Measurements from ENCODE around the gene PHB1.
"Not testable (repeated sequence)": the region's sequence is repeated elsewhere in the genome, so short reads cannot be mapped to it uniquely, and the experiment has no call there.

PHB1 gene

GRCh38 chr17:49431743-49432142, 17.1 kb upstream of the PHB1 start:
- no peak for DNase-seq
- no peaks in the 10 kb centered on the region for H3K4me1 Mint-ChIP-seq
- H3K27me3 Mint-ChIP-seq = peaks cover 35% of the 10 kb centered on the region
- H3K9me3 Mint-ChIP-seq = no peaks in the 10 kb centered on the region
- no peak for ATAC-seq
- no peak overlapping the region for H3K27ac Mint-ChIP-seq
- no peak overlapping the region for H3K4me3 Mint-ChIP-seq

GRCh38 chr17:49425004-49425286, 10.3 kb upstream of the PHB1 start:
- H3K27me3 Mint-ChIP-seq = peaks cover 13% of the 10 kb centered on the region

GRCh38 chr17:49424276-49425003, 9.8 kb upstream of the PHB1 start:
- not testable (repeated sequence) for H3K4me1 Mint-ChIP-seq, ATAC-seq, DNase-seq, H3K27ac Mint-ChIP-seq, H3K4me3 Mint-ChIP-seq, H3K9me3 Mint-ChIP-seq
- H3K27me3 Mint-ChIP-seq = peaks cover 13% of the 10 kb centered on the region

More at GRCh38 chr17:49425004-49425286, 10.3 kb upstream of the PHB1 start:
- no peak for DNase-seq
- H3K9me3 Mint-ChIP-seq = peaks cover 5 to 8% of the 10 kb centered on the region in 2 donors
- no peaks in the 10 kb centered on the region for H3K4me1 Mint-ChIP-seq
- H3K27ac Mint-ChIP-seq = no peak overlapping the region
- no peak overlapping the region for H3K4me3 Mint-ChIP-seq
- no peak for ATAC-seq

DNA sequence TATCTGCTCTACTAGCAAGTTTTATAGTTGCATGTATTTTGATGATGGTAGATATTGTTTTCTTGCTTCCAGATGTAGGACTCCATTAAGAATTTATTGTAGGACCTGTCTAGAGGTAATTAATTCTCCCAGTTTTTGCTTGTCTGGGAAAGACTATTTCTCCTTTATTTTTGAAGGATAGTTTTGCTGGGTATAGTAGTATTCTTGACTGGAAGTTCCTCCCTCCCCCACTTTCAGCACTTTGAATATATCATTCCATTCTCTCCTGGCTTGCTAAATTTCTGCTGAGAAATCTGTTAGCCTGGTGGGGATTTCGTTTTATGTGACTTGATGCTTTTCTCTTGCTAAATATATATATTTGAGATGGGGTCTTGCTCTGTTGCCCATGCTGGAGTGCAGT, 8.0 kb upstream of the PHB1 start:
- Mint-ChIP-seq H3K4me3 (no peak overlapping the region), H3K4me1 (no peaks in the 10 kb centered on the region), H3K27me3 (peaks cover 8% of the 10 kb centered on the region), H3K9me3 (peaks cover 5 to 8% of the 10 kb centered on the region in 2 donors), H3K27ac (no peak overlapping the region)
- ATAC-seq (no peak), DNase-seq (no peak)

- H3K4me3 Mint-ChIP-seq, ATAC-seq: not testable (repeated sequence)
These were observed 5.1 kb upstream of the PHB1 start for GRCh38 chr17:49419761-49420160.

DNA sequence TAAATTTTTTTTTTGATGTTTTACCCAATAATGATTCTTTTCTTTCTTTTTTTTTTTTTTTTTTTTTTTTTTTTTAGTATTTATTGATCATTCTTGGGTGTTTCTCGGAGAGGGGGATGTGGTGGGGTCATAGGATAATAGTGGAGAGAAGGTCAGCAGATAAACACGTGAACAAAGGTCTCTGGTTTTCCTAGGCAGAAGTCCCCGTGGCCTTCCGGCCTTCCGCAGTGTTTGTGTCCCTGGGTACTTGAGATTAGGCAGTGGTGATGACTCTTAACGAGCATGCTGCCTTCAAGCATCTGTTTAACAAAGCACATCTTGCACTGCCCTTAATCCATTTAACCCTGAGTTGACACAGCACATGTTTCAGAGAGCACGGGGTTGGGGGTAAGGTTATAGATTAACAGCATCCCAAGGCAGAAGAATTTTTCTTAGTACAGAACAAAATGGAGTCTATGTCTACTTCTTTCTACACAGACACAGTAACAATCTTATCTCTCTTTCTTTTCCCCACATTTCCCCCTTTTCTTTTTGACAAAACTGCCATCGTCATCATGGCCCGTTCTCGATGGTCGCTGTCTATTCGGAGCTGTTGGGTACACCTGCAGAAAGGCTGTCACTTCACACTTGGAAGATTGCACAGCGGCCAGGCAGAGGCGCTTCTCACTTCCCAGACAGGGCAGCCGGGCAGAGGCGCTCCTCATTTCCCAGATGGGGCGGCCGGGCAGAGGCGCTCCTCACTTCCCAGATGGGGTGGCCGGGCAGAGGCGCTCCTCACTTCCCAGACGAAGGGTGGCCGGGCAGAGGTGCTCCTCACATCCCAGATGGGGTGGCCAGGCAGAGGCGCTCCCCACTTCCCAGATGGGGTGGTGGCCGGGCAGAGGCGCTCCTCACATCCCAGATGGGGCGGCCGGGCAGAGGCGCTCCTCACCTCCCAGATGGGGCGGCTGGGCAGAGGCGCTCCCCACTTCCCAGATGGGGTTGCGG, 4.4 kb upstream of the PHB1 start:
- not testable (repeated sequence) for H3K9me3 Mint-ChIP-seq, DNase-seq, H3K27me3 Mint-ChIP-seq, ATAC-seq, H3K4me3 Mint-ChIP-seq
- H3K27ac Mint-ChIP-seq = peak overlapping the region in 1 of 2 donors; percentile 53
- H3K4me1 Mint-ChIP-seq = peaks cover 13% of the 10 kb centered on the region

More at GRCh38 chr17:49419761-49420160, 5.1 kb upstream of the PHB1 start:
- not testable (repeated sequence) for H3K27ac Mint-ChIP-seq, DNase-seq, H3K27me3 Mint-ChIP-seq, H3K9me3 Mint-ChIP-seq
- H3K4me1 Mint-ChIP-seq = peaks cover 13% of the 10 kb centered on the region

GRCh38 chr17:49414271-49414621, 436 bp downstream of the PHB1 start:
- DNase-seq (no peak), ATAC-seq (no peak)
- no peaks in the 10 kb centered on the region for H3K27me3 Mint-ChIP-seq
- peaks cover 34% of the 10 kb centered on the region for H3K4me1 Mint-ChIP-seq
- H3K4me3 Mint-ChIP-seq = peak overlapping the region; percentile 94 to 98
- peak overlapping the region; percentile 92 to 94 for H3K27ac Mint-ChIP-seq
- H3K9me3 Mint-ChIP-seq = no peaks in the 10 kb centered on the region

GRCh38 chr17:49409066-49409465, 5.6 kb downstream of the PHB1 start:
- ATAC-seq (no peak), DNase-seq (no peak)
- no peak overlapping the region for H3K27ac Mint-ChIP-seq
- H3K4me3 Mint-ChIP-seq = no peak overlapping the region
- no peaks in the 10 kb centered on the region for H3K9me3 Mint-ChIP-seq
- no peaks in the 10 kb centered on the region for H3K27me3 Mint-ChIP-seq
- H3K4me1 Mint-ChIP-seq = peaks cover 68% of the 10 kb centered on the region

DNA sequence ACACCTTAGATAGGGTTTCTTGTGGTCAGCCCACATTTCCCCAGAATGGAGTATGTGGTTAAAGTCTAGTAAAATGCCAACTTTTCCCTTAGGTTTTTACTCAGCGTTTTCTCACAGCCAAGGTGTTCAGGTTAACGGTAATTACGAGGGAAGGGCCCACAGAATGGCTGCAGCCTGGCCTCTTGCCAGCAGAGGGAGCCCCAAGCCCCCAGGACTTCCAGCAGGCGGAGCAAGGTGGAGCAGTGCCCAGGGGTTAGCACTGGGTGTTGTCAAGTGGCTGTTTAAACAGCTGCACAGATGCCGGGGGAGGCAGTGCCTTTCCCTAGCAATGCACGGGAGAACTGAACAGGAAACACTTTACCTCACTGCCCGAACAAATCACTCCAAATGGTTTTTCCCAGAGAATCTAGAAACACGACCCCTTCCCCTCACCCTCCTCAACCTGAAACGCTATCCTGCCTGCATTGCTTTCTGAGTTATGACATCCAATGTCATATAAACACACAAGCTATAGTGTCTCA, 6.6 kb downstream of the PHB1 start:
- Mint-ChIP-seq H3K4me3 (no peak overlapping the region), H3K4me1 (peaks cover 65% of the 10 kb centered on the region), H3K9me3 (no peaks in the 10 kb centered on the region), H3K27me3 (no peaks in the 10 kb centered on the region), H3K27ac (no peak overlapping the region)
- ATAC-seq (peak; percentile 93), DNase-seq (peak; percentile 84 to 85)

GRCh38 chr17:49407086-49407485, 7.6 kb downstream of the PHB1 start:
- DNase-seq (no peak), ATAC-seq (no peak)
- peaks cover 63% of the 10 kb centered on the region for H3K4me1 Mint-ChIP-seq
- H3K9me3 Mint-ChIP-seq = no peaks in the 10 kb centered on the region
- no peak overlapping the region for H3K4me3 Mint-ChIP-seq
- no peaks in the 10 kb centered on the region for H3K27me3 Mint-ChIP-seq
- H3K27ac Mint-ChIP-seq = no peak overlapping the region

DNA sequence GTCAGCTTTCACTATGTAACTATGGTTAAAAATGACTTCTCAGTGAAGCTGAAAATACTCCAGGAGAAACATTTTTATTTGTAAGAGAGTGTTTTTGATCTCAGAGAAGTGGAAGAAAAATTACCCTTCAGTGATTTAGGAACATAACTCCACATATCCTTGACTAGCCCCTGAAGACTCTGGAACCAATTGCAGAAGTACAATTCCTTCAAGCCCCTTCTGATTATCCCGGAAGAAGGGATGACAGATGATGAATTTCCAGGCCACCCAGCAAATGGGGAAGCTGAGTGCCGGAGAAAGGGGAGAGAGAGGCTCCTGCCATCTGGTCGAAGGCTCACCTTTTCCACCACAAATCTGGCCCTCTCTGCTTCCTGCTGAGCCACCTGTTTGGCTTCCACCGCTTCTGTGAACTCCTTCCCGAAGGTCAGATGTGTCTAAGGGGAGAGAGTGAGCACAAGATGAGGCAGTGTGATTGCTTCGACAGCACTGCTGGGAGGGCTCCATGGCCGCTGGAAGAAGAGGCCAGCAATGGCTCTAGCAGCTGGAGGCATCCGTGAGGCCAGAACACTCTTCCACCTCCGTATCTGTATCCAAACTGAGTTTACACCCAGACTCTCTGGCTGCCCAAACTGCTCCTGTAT, 8.1 kb downstream of the PHB1 start:
- no peak overlapping the region for H3K4me3 Mint-ChIP-seq
- H3K4me1 Mint-ChIP-seq = peaks cover 57% of the 10 kb centered on the region
- ATAC-seq (no peak), DNase-seq (no peak)
- H3K9me3 Mint-ChIP-seq = no peaks in the 10 kb centered on the region
- H3K27ac Mint-ChIP-seq = no peak overlapping the region
- H3K27me3 Mint-ChIP-seq = no peaks in the 10 kb centered on the region

- Mint-ChIP-seq H3K9me3 (no peaks in the 10 kb centered on the region), H3K4me3 (no peak overlapping the region), H3K27me3 (no peaks in the 10 kb centered on the region), H3K4me1 (peaks cover 54% of the 10 kb centered on the region), H3K27ac (no peak overlapping the region)
- ATAC-seq (no peak), DNase-seq (no peak)
These were observed 9.8 kb downstream of the PHB1 start for GRCh38 chr17:49404906-49405305.

DNA sequence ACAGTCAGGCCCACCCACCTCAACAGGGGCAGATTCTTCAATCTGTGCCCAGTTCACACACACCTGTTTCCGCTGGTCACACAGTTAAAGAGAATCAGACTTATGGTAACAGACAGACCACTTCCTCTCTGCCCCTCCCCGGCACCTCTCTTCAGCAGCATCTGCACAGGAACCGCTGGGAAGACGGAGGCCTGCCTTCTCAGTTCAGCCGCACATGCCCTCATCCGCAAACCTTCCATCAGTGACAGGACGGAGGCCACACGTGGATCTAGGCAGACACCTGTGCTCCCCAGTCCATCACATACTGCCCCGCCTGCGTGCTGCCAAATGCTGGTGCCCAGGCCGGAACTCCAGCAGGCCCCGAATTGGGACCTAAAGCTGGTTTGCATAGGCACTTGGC, 10.3 kb downstream of the PHB1 start:
- Mint-ChIP-seq H3K27ac (no peak overlapping the region), H3K9me3 (no peaks in the 10 kb centered on the region), H3K27me3 (no peaks in the 10 kb centered on the region), H3K4me1 (peaks cover 53% of the 10 kb centered on the region), H3K4me3 (no peak overlapping the region)
- ATAC-seq = peak; percentile 70
- DNase-seq = peak in 1 of 2 donors; percentile 25

DNA sequence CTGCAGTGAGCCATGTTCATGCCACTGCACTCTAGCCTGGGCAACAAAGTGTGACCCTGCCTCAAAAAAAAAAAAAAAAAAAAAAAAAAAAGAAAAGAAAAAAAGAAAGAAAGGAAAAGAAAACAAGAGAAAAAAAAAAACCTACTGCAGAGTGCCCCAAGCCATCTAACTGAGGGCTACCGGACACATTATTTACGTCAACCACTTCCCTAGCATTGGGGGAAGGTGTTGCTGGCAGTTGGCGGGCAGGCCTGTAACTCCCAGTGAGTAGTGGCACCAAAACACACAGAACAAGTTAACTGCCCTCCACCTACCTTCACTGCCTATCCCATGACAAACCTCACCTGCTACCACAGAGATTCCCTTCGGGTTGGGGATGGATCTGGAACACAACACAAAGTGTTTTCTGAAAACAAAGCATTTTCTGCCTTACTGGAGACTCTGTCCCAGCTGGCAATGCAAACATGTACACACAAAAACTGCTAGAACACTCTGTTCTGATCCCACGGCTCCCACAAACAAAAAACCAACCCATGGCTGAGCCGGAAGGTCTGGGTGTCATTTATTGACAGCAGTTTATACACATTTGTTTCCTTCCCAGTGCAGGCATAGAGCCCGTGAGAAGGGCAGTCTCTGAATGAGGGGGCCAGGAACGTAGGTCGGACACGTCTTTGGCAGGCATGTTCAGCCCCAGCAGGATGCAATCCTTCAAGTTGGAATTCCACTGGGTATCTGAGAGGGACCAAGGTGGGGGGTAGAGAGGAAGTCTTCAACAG, 11.0 kb downstream of the PHB1 start:
- H3K4me1 Mint-ChIP-seq = peaks cover 46% of the 10 kb centered on the region
- no peak for ATAC-seq
- H3K27ac Mint-ChIP-seq = no peak overlapping the region
- H3K27me3 Mint-ChIP-seq = no peaks in the 10 kb centered on the region
- no peak overlapping the region for H3K4me3 Mint-ChIP-seq
- no peak for DNase-seq
- no peaks in the 10 kb centered on the region for H3K9me3 Mint-ChIP-seq

GRCh38 chr17:49402706-49403105, 12.0 kb downstream of the PHB1 start:
- Mint-ChIP-seq H3K27ac (no peak overlapping the region), H3K4me1 (peaks cover 37% of the 10 kb centered on the region), H3K4me3 (no peak overlapping the region), H3K27me3 (no peaks in the 10 kb centered on the region), H3K9me3 (no peaks in the 10 kb centered on the region)
- ATAC-seq (no peak), DNase-seq (no peak)
